Activated CD4-positive, alpha-beta T cell treated with anti-CD3 and anti-CD28 coated beads for 24 hours (primary cell): ENCODE data around the gene MACROD2.

Experiments
- DNase-seq, 2 donors: peaks; one replicate each; pipeline ENCODE4 v3.0.0-alpha.2; 2020; ENCODE audit warnings: low read depth in 2 of 2

Gene MACROD2

DNA sequence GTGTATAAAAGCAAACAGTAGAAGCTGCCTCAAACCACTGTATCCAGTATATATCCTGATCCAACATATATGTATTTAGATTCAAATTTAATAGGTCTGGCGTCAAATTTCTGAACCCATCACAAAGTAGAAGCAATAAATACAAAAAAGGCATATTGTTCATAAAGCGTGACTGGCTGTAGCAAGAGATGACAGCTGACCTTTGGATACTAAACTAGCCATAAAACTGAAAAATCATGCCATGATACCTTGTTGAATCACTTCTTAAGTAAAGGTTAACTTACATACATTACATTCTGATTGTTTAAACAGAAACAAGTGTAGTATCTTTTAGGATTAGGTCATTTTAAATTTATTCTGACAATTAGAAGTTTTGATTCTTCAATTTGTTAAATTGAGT lies 714.1 kb downstream of the MACROD2 start:
- DNase-seq = no peak

DNA sequence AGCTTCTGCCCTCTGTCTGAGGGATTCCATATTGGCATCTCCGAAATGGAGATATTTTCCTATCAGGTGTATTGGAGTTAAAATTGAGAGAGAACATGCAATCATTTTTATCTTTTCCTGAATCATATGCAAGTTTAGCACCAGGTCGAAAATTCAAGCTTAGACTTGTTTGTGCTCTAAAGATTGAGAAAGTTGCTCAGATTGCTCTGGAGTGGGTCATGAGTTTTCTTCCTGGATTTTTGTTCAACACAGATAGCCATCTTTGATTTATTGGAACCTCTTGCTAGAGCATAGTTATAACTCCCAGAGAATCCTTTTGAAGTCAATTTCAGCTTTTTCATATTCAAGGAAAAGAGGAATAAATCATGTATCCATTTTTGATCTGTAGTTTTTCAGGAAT lies 715.6 kb downstream of the MACROD2 start:
- DNase-seq = no peak

DNA sequence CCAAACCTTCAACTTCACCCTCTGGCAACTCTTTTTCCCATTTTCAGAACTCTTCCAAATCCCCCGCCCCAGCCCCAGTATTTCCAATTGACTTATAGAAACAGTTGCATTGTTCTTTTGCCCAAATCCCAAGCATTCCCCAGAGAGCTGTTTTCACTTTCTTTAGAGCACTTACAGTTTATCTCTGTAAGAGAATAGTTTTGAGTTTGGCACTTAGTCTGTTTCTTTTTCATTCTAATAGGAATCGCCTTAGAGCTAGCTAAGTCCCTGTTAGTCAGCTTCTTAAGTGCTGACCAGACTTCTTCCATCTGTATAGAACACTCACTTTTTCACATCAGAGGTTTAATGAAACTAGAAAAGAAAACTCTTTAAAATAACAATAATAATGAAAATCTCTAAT lies 716.3 kb downstream of the MACROD2 start:
- no peak for DNase-seq

DNA sequence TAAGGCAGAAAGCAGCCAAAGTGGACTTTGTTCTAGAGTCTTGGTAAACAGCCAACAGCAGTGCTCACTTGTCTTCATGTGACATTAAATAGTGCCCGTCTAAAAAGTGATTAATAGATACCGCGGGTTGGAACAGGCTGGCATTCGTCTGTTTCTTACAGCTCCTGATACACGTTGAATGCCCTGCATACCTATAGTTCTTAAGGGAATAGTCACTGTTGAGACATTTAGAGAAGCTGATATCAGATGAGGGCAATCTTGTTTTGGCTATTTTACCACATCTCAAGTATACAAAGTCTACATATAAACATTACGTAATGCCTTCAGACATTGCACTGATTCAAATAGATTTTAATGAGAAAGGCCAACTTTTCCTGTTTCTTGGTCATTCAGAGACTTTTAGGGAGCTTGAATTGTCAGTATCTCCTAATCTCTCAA lies 717.0 kb downstream of the MACROD2 start:
- no peak for DNase-seq

DNA sequence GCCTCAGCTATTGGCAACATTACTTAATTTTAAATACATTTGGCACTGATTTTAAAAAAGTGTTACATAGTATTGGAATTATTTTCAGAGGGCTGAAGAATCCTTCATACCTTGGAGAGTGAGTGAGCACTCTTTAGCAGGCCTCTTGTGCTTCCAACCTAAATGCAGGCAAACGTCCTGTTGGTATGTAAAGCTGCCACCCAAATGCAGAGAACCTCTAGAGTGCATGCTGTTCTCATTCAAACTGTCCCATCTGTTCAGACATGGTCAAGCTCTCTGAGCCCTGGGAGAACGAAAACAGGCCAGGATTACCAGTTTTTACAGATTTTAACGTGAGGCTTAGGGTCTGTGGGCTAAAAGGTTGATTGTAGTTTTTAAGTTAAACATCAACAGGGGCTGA lies 720.1 kb downstream of the MACROD2 start:
- DNase-seq = no peak

DNA sequence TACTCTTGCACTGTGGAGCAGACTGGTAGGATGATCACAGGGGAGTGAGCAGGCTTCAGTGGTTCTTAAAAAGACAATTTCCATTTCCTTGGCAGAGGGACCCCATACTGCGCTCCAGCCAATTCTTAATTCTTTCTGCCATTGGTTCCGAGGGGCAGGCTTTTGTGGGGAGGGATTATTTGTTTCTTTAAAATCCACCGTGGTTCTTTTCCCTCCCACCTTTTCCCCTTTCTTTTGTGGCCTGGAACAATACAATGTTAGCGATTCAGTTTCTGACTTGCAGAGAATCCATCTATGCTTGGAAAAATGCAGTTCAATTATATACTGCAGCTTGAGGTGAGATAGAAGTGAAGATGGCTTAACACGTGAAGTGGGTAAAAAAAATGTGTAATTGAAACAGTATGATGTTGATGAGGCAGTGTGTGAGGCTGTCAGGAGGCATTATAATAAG lies 721.1 kb downstream of the MACROD2 start:
- no peak for DNase-seq

DNA sequence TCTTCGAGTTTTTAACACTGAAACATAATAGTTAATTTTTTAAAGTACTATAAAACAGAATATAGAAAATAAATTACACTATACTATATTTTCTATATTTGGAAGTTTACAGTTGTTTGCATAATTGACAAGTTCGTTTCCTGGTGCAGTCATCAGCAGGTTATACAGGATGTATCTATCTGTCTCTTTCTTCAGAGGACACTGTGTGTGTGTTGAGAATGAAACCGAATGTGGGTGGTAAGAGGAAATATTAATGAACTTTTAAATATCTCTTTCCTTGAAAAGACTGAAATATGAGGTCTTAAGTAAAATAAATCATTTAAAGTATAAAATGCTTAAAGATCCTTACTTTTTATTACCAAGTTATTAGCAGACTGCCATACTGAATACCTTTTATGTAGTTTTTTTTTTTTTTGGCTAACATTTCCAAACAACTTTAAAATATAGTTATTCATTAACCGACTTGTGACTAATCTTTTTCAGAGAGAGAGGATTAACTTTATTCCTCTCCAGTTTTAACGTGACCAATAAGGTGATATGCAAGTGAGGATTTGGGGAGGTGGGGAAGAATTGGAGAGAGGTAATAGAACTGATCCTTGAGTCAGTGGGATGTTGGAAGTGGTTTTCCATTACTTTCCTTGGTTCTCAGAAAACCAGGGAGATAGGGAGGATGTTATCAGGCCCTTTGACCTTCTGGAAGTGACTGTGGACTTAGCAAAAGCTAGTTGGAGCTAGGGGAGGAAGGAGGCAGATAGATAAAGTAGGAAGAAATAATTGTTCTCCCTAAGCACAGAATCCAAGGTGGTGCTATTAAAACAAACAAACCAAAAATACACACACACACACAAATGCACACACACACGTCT lies 722.1 kb downstream of the MACROD2 start:
- no peak for DNase-seq

DNA sequence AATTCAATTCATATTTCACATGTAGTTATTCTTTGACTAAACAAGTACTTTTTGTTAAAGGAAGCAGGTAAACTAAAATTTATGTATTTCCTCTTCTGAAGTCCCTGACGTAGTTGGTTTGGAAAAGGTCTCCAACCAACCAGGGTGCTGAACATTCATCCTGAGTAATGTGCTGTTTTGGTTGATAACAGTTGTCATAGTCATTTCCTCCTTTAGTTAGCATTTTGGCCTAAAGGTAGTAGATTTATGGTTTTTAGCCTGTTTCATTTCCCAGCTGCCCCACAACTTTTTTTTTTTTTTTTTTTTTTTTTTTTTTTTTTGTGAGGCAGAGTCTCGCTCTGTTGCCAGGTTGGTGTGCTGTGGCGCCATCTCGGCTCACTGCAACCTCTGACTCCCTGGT lies 724.9 kb downstream of the MACROD2 start:
- DNase-seq = no peak

DNA sequence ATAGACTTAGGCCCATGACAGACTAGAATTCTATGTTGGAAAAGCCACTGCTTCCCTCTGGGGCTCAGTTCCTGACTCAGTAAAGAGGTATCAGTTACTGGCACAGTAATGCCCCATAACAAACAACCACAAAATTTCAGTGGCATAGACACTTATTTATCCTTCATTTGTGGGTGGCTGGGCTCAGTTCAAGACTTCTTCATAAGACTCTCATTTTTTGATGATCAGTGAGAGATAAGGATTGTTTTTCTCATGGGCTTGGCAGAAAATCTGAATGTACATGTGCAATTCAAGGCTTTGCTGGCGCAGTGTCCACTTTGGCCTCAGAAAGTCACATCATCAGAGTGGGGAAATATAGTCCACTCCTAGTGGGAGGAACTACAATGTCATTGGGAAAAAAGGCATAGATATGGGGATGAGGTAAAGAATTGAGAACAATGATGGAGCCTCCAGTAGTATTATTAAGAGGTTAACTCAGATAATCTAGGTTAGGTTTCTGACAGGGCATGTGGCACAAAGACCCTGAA lies 726.7 kb downstream of the MACROD2 start:
- DNase-seq = no peak

DNA sequence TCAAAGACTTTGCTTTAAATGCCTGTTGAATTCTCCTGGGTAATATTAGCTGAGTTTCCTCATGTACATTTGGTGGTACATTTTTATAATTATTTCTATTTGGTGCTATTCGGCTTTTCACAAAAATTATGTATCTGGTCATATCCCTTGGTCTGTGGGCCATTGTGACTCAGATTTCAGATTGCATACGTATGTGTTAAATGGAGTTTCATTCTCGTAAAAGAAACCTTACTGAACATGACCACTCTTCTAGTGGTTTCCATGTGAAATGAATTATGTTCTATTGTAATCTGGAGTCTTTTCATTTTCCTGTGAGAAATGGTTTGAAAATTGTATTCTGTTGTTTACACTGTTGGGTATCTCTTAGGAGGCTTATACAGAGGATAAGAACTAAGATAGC lies 728.3 kb downstream of the MACROD2 start:
- no peak for DNase-seq

DNA sequence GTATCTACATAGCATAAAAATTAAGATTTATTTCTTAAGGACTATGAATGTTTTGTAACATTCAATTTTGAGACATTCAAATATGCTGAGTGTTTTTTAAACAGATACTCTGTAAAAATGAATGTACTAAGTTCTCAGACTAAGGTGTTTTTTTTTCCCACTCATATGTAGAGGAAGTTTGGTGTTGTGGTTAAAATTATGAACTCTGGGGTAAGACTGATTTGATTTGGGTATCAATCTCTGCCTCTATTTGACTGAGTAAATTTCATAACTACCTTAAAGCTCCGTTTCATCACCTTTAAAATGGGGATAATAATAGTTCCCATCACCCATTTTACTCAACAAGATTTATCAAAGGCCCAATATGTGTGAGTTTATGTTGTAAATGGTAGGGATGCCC lies 728.7 kb downstream of the MACROD2 start:
- no peak for DNase-seq

DNA sequence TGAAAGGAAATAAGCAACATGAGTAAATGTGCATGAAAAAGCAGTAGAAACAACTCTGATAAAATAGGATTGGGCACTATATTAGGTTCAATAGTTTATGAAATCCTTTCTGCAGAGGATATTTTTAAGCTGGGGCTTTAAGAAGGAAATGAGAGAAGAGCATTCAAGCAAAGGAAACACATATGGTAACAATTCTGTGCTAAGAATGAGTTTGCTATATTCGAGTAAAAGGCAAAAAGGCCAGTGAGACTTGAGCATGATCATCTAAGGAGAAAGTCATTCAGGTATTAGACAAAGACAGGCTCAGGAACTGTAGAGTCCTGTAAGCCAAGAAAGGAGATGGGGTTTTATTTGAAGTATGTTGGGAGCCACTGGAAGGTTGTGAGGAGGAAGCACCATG lies 729.2 kb downstream of the MACROD2 start:
- DNase-seq = no peak

DNA sequence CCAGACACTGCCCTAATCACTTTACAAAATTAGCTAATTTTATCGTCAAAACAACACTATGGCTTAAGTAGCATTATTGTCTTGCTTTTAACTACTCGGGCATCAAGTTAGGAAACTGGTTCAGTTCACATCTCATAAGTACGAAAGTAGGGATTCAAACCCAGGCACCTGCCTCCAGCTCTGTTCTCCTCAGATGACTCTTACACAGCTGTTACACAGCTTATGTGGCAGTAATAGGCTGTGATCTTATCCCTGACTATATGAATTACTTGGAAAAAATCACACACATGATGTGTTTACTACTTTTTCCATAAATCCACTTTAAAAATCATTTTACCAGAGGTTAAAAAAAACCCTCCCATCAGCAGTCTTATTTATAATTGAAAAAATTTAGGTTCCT lies 731.3 kb downstream of the MACROD2 start:
- DNase-seq = no peak

DNA sequence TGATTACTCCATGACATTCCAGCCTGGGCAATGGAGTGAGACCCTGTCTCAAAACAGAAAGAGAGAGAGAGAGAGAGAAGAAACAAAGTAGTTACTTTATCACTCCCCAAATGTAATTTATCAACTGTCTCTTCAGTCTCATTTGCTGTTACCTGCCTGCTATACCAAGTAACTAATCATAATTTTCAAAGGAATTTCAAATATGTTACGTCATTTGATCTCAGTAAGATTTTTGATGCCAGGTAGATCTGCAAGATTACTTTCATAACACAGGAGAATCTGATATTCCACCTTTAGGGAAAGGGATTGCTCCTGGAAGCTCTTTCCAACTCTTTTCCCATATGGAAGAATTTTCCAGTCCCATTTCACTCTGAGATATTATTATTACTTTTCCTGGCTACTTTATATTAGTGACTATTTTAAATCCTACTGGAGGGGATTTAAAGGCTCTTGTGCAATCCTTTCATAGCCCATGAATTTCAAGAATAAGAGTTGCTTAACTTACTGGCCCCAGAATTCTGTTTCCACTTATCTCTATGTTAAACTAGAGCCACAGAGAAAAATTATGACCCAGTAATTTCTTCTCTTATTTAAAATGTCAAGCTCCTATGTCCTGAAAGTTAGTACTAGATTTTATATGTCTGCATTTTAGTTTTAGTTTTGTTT lies 732.3 kb downstream of the MACROD2 start:
- DNase-seq = no peak

DNA sequence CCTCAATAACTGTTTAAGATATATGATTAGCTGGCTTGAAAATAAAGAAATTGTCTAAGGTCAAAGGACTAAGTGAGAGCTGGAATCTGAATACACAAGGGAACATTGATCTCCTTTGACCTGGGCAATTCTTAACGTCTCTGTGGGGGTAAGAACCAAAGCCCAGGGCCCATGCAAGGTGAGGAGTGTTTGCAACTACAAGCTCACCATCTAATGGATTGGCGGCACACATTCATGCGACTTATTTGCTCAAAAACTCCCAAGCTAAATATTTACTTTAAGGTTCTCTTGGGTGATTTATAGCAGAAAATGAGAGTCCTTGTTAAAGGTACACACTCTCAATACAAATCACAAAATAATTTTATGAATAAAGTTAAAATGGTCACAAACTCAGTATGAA lies 734.1 kb downstream of the MACROD2 start:
- DNase-seq = no peak

DNA sequence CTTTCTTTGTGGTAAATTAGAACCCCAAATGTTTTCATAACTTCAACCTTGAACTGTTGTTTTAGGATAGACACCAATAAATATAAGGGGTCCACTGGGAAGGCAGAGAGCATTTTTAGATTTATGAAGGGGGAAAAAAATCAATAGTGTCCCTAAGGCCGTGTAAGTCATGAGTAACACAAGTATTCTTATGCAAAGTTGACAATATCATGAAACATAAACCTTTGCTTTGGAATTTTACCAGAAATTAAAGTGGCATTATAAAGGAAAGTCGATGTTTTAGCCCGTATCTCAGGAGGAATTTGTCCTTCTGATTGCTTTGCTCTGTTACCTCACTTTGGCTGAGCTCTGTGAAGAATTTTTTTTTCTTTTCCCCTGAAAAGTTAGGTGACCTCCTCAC lies 737.0 kb downstream of the MACROD2 start:
- DNase-seq = no peak

DNA sequence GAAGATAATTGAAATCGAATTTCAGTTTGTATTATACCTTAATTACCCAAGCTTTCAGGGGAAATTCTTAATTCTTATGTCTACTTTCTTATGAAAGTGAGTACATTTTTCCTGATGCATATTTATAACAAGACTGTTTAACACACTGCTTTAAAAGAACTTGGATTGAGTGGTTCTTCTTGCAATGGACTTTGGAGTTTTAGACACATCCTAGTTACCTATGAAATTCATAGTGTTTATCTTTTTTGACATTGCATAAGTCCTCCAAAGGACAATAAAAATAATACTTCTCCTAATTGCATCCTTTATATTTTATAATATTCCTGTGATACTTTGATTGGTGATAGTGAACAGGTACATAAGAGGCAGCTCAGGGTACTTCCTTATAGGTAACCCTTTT lies 737.7 kb downstream of the MACROD2 start:
- no peak for DNase-seq

DNA sequence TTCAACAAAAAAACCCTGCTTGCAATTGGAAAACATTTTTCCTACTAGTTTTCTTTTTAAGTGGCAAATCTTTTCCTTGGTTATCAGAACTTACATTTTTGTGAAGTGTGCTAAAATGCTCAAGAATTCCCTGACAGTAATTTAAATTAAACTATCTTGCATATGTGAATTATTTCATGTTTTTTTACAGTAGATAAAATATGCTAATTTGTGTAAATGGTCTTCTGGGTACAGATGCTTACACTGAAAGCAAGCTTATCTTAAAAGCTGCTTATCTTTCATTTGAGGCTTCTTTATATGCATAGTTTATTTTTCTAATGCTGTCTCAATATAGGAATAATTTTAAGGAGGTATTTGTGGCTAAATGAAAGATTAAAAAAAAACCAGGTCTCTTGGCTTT lies 745.1 kb downstream of the MACROD2 start:
- DNase-seq = no peak

DNA sequence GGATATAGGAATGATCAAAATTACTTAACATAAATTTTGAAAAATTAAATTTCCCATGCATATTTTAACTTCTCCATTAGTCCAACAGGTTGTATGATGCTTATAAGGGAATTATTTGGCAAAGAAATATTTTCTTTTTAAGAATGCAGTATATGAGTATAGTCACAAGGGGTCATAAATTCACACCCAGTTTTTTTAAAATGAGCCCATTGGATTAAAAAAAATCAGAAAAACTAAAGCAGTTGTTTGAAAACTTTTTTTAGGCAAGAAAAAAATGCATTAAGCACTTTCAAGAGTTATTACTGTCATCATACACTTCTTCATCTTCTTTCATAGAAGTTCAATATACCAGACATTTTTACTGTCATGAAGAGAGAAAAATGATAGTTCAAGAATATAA lies 746.3 kb downstream of the MACROD2 start:
- DNase-seq = no peak

DNA sequence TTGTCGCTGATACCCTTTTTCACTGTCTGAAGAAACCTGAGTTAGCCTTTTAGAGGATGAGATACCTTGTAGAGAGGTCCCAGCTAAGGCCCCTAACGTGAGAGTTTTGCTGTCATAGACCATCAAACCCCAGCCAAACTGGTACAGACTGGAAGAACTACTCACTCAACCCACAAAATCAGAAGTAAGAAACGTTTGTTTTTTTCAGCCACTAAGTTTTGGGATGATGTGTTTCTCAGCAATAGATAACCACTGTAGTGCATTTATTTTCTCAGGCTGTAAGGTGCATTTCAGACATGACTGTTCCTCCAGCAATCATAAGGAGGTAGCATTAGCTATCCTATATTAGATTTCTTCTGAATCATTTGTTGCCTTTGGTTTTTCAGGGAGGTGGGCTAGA lies 749.4 kb downstream of the MACROD2 start:
- DNase-seq = no peak

DNA sequence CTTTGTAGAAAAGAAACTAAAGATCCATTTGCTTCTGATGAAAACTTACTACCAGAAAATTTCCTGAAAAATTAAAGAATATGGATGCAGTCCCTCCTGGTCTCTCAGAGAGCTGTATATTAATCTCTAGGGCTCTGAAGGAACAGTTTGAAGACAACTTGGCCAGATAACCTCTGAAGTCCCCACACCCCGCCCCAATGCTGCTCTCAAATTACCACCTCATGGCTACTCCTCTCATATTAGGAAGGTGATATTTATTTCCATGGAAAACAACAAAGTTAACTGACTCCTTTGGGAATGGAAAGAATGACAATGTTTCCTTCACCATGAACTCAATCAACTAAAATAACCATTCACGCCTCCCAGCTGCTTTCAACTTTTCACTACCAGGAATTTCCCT lies 750.5 kb downstream of the MACROD2 start:
- DNase-seq = no peak

DNA sequence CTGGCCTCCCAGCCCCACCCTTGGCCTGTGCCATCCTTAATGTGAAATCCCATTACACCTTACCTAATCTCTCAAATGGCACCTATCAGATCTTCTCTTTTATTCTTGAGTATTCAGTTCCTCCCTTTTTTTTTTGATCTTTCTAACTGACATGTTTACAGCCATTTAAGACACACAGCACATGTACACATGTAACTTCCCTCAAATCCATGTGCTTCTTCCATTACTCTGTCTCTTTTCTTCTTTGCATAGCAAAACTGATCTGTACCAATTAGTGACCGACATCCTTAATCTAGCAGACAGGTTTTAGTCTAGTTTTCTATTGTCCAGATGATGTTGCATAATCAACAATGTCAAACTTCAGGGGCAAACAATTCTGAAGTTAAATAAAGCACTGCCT lies 755.9 kb downstream of the MACROD2 start:
- DNase-seq = no peak

DNA sequence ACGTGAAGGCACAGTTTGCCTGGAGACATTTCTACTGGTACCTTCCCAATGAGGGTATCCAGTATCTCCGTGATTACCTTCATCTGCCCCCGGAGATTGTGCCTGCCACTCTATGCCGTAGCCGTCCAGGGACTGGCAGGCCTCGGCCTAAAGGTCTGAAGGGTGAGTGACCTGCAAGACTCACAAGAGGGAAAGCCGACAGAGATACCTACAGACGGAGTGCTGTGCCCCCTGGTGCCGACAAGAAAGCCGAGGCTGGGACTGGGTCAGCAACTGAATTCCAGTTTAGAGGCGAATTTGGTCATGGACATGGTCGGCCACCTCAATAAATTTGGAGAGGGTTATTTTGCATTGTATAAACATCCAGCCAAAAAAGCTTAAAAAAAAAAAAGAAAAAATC lies 762.4 kb downstream of the MACROD2 start:
- no peak for DNase-seq
